GM12878 (cell line): Measurements from ENCODE around the gene NEGR1.

Experiments used
- CTCF ChIP-seq, 3 experiments: IDR thresholded peaks in 2 of 3; conservative IDR thresholded peaks in 1 of 3; 2 replicates each; pipeline ENCODE4 v1.5.1; 2011; ENCODE audit warnings: low read depth in 3 of 3, low read length in 3 of 3, mild to moderate bottlenecking in 3 of 3, control low read depth in 2 of 3, moderate library complexity in 2 of 3, inconsistent platforms in 1 of 3, mixed read lengths in 1 of 3; ENCODE audit not compliant: control insufficient read depth in 2 of 3, insufficient read depth in 1 of 3; ENCODE audit errors: extremely low read depth in 1 of 3
- GATAD2B ChIP-seq: fragments of 450-650 bp; conservative IDR thresholded peaks from 2 replicates; pipeline ENCODE4 v1.6.1; 2017; ENCODE audit warnings: low read depth, mild to moderate bottlenecking, moderate library complexity
- JUND ChIP-seq: IDR thresholded peaks from 2 replicates; pipeline ENCODE4 v1.6.1; 2012; ENCODE audit warnings: low read depth, mild to moderate bottlenecking, low read length, improper control_type of control experiment, moderate library complexity
- POLR2A ChIP-seq: IDR thresholded peaks from 2 replicates; pipeline ENCODE4 v1.6.1; 2011; ENCODE audit warnings: low read depth, mild to moderate bottlenecking, low read length
- POLR2AphosphoS2 ChIP-seq: IDR thresholded peaks from 2 replicates; pipeline ENCODE4 v1.6.1; 2011; ENCODE audit warnings: low read depth, mild to moderate bottlenecking, low read length, improper control_type of control experiment, moderate library complexity
- POLR2AphosphoS5 ChIP-seq: IDR thresholded peaks from 2 replicates; pipeline ENCODE4 v1.6.1; 2011; ENCODE audit warnings: mild to moderate bottlenecking, low read length, inconsistent platforms
- RAD21 ChIP-seq: IDR thresholded peaks from 2 replicates; pipeline ENCODE4 v1.6.1; 2011; ENCODE audit warnings: mild to moderate bottlenecking, low read depth, low read length, moderate library complexity; ENCODE audit not compliant: insufficient read depth
- SIN3A ChIP-seq: IDR thresholded peaks from 2 replicates; pipeline ENCODE4 v1.6.1; 2012; ENCODE audit warnings: low read depth, low read length, improper control_type of control experiment
- SMC3 ChIP-seq: IDR thresholded peaks from 2 replicates; pipeline ENCODE4 v1.6.1; 2011; ENCODE audit warnings: low read length, improper control_type of control experiment, borderline replicate concordance
- SP1 ChIP-seq: IDR thresholded peaks from one replicate; pipeline ENCODE4 v1.6.1; 2011; ENCODE audit warnings: low read depth, low read length
- SREBF2 ChIP-seq: IDR thresholded peaks from 2 replicates; pipeline ENCODE4 v1.6.1; 2012; ENCODE audit warnings: mild to moderate bottlenecking, low read length
- SUZ12 ChIP-seq: fragments of 200-600 bp; sonication (generic); IDR thresholded peaks from one replicate; pipeline ENCODE4 v1.6.1; 2018; ENCODE audit warnings: antibody characterized with exemption, mild to moderate bottlenecking; ENCODE audit not compliant: unreplicated experiment
- ZNF274 ChIP-seq: IDR thresholded peaks from one replicate; pipeline ENCODE4 v1.8.0; 2011; ENCODE audit not compliant: insufficient read length, insufficient read depth

GRCh38 chr1:71372496-71372895 lies 909.8 kb downstream of the NEGR1 start:
- TF ChIP-seq CTCF (IDR thresholded peaks at IDR 0.05 in 2 of 3, conservative IDR thresholded peaks at IDR 0.05 in 1 of 3; ENCODE audit: control insufficient read depth in 2 of 3, extremely low read depth in 1 of 3, insufficient read depth in 1 of 3, low read depth in 3 of 3, low read length in 3 of 3) (no peak), JUND (no peak), RAD21 (no peak), POLR2AphosphoS2 (no peak), SUZ12 (no peak), POLR2AphosphoS5 (no peak), SREBF2 (no peak), SP1 (no peak), SMC3 (no peak), POLR2A (no peak), GATAD2B (no peak), SIN3A (no peak), ZNF274 (no peak)
